GM11168 (cell line): ENCODE measurements around the gene FXYD4.

Source experiments
- in situ Hi-C: fragments of 300-500 bp; cut with MboI; formaldehyde crosslinking; loops from one replicate; pipeline ENCODE4 v1.12.0; 2022; ENCODE audit warnings: low sequenced_read_pairs; ENCODE audit not compliant: unreplicated experiment

FXYD4 gene

GRCh38 chr10:43372765-43373361 is 1.4 kb downstream of the FXYD4 start:
- in situ Hi-C loops: no loop called here

GRCh38 chr10:43373461-43373860 is 2.0 kb downstream of the FXYD4 start:
- in situ Hi-C loops: no loop called here

DNA sequence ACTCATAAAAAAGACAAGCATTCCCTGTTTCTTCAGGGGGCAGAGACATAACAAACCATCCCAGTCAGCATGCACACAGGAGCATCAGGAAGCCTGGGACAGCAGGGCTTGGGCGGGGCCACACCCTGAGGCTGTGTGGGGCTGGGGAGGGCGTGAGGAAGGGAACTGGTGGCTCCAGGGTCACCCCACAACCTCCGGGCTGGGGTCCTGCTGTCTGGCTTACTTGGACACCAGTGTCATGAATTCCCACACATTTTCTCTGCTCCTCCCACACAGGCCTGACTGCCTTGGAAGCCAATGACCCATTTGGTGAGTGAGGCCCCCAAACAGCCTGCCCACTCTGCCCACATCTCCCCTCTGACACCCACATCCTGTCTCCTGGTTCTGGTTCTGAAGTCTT is 2.8 kb downstream of the FXYD4 start:
- in situ Hi-C loops: no loop called here

DNA sequence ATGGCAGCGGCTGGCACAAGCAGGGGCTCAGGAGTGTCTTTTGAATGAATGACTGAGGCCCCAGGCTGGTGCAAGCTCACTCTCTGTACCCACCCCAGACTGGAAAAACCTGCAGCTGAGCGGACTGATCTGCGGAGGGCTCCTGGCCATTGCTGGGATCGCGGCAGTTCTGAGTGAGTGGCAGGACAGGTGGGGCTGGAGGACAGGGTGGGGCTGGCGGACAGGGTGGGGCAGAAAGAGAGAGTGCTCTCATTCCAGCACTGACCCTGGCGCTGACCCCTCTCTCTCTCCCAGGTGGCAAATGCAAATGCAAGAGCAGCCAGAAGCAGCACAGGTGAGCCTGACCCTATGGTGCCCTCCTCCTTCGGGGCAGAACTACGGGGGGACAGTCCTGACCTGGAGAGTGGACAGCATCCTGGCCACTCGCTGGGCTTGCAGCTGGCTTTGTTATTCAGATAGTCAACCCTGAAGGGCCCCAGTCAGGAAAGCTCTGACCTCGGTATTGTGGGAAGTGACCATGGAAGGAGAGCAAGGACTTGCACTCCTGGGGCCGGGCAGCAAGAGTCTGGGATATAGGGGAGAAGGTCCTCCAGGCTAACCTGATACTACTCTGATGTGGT is 4.1 kb downstream of the FXYD4 start:
- in situ Hi-C loops: no loop called here

DNA sequence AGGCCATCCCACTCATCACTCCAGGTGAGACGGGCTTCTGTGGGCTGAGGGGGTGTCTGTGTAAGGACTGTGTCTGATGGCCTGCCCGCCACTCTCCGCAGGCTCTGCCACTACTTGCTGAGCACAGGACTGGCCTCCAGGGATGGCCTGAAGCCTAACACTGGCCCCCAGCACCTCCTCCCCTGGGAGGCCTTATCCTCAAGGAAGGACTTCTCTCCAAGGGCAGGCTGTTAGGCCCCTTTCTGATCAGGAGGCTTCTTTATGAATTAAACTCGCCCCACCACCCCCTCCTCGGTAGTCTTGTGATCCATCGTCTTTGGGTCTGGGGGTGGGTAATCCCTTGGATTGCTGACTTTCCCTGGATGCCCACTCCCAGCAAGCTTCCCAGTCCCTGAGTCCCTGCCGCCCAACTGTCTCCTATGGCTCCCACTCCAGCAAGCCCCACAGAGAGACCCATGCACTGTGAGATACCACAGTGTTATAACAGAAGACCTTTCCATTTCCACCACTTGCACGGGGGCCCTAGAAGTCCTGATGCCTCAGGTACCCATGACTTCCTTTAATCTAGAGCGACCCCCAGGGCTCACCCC is 4.7 kb downstream of the FXYD4 start:
- in situ Hi-C loops: no loop called here

DNA sequence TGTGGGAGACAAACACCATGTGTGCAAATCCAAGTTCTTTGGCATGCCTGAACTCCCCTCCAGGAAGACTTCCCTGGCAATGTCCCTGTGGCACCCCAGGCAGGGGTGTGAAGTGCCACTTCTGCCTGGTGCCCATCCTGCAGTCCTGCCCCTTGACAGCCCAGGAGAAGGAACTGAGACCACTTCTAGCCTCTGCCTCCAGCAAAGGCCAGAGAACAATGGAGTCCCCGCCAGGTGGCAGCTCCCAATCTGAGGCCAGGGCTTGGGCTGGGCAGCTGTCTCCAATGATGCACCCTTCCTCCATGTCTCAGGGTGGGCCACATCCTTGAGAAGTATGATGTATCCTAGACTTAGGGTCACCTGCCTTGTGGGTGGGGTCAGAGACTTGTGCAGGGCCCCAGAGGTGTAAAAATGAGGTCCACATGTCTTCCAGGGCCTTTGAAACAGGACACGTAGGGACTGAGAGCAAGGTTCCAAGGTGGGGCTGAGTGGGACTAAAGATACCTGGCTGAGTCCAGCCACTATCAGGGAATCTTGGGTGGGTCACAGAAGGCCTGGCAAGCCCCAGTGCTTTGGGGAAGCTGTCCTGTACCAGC is 5.5 kb downstream of the FXYD4 start:
- in situ Hi-C loops: no loop called here

DNA sequence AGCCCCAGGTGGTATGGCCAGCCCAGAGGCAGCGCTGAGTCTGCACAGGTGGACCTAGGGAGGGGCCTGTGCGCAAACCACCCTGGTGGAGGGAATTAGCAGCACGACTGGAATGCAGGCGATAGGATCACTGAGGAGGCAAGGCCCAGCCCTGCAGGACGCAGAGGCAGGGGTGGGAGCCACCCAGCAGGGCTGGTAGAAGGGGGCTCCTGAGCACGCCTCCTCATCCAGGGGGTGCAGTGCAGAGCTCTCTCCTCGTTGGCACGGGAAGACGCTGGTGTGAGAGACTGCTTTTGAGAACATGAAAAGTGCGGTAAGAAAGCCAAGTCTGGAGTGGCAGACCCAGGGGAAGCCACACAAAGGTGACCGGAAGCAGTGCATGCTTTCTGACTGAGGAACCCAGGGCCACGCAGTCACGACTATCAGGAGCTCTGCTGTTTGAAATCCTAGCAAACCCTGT is 6.0 kb downstream of the FXYD4 start:
- in situ Hi-C loops: no loop called here

DNA sequence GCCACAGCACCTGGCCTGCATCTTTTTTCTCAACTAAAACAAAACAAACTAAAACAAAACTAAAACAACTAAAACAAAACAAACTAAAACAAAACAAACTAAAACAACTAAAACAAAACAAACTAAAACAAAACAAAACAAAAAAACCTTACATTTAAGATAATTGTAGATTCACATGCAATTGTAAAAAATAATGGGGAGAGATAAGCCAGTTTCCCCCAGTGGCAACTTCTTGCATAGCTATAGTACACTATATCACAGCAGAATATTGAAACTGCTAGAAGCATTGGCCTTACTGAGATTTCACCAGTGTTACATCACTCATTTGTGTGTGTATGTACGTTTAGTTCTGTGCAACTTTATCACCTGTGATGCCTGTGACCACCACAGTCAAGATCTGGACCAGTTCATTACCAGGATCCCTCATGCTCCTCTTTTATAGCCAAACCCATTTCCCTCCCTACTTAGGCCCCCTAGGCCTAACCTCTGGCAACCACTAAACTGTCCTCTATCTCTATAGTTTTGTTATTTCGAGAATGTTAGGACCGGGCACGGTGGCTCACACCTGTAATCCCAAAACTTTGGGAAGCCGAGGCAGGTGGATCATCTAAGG is 9.3 kb downstream of the FXYD4 start:
- in situ Hi-C loops: no loop called here

- in situ Hi-C loops: no loop called here
Observed at GRCh38 chr10:43383204-43383971, 12.0 kb downstream of the FXYD4 start.

- in situ Hi-C loops: no loop called here
Observed at GRCh38 chr10:43384252-43385221, 13.1 kb downstream of the FXYD4 start.

DNA sequence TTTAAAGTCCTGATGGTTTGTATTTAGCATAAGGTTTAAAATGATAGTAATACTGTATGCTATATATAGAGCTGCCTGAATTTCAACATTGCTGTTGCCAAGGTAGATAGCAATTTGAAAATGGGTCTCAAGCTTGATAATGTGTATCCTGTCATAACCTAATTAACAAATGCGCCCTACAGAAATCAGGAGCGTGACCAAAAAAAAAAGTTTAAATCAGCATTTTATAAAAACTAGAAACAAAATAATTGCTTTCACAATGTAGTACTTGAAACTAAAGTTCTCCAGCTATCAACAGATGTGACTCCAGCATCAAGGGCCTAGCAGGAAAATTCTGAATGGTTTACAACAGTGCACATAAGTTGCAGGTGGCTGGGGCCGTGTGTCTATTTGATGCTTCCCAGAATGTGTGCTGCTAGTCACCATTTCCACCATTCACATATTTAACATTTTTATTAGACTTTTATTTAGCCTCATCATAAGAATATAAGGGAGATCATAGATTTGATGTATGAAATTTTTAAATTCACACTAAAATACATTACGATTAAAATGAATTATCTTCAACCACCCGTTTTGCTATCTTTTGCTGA is 14.1 kb downstream of the FXYD4 start:
- in situ Hi-C loops: no loop called here

DNA sequence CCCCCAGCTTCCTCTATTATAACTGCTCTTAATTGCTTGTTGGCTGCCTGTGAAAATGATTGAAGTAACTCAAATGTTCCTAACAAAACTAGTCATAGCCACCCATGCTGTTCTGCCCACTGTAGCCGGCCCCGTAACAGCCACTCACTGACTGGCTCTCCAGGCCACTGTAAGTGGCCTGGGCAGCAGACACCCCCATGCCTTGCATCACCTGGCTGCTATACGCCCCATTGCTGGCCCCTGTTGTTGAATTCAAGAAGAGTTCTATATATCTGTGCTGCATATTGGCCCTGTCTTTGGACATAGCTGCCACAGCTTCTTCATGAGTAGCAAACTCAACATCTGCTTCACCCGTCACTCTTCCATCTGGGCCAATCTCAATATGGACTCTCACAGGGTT is 15.1 kb downstream of the FXYD4 start:
- in situ Hi-C loops: no loop called here

DNA sequence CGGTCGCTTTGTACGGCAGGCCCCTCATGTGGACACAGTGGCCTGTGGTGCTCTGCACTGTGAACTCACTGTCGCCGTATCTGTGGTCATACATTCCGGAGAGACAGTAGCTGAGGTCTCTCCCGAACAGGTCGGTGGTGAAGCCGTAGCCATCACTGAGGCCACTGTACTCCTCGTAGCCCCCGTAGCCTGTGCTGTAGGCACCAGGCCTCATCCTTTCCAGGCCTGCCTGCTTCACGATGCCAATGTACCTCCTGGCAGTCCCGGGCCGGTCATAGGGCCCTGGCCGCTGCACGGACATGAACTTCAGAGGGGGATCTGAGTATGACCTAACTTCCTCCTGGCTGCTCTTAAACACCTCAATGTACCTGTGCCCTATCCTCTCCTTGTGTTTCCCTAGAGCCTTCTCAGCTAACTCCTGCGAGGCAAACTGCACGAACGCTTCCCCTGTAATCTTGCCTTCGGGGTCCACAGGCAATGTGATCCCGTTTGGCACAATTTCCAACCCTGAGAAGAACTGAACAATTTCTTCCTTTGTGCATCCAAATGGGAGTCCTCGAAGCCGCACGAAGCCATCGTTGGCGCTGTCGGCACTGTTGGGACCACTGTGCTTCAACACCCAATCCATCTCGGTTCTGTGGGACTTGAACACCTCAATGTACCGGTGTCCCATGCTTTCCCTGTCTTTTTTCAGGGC is 15.7 kb downstream of the FXYD4 start:
- in situ Hi-C loops: no loop called here

DNA sequence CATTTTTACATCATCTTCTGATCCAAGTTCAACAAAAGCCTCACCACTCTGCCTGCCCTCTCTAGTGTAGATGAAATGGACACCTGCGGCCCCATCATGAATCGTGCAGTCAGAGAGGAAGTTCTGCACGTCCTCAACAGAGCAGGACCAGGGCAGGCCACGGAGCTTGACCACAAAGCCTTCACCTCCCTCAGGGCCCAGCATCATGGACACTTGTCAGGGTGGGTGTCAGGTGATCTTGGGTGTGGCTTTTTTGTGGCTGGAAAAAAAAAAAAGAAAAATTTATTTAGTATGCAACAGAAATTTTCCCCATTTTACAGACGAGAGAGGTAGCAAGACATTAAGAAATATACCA is 16.2 kb downstream of the FXYD4 start:
- in situ Hi-C loops: no loop called here

DNA sequence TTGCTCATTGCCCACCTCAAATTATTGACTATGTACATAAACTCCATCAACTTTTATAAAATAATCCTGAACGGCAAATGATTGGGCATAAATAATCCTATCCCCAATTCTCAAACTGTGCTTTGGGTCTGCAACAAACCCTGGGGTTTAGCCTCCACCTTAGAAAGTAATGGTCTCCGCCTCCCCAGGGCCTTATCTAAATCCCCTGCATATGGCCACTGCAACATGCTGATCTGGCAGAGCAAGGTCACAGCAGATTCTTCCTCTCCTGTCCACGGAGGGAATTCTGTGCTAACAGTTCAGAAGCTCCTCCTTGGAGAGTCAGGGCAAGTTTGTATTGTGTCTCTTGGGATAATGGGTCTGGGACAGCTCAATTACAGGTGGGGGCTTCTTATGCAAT is 18.4 kb downstream of the FXYD4 start:
- in situ Hi-C loops: no loop called here

DNA sequence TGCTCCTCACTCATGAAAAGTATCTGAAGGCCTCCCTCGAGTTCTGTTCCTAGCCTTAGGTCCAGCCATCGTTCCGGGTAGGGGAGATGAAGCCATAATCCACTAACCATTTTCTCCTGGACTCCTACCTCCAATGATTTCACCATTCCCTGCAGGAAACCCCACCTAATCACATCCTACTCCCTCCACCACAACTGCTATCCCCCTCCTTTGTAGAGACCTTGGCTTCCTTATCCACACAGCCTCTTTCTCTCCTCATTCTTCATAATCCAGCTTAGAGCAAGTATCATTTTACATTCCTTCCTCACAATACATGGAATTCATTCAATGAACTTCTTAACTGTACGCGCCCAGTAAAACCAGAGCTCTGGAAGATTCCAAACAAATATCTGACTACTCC is 18.9 kb downstream of the FXYD4 start:
- in situ Hi-C loops: no loop called here

DNA sequence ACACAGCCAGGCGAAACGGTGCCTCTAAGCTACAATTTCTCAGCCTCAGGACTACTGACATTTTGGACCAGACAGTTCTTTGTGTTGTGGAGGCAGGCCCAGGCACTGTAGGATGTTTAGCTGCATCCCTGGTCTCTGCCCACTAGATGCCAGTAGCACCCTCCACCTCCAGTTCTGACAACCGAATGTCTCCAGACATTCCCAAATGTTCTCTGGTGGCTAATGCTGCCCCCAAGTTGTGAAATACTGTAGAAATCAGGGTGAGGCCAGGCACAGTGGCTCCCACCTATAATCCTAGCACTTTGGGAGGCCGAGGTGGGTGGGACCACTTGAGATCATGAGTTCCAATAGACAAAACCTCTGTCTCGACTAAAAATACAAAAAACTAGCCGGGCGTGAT is 19.3 kb downstream of the FXYD4 start:
- in situ Hi-C loops: no loop called here

- in situ Hi-C loops: no loop called here
Observed at GRCh38 chr10:43391496-43391895, 20.1 kb downstream of the FXYD4 start.
